NT2/D1 (cell line): ENCODE data around the gene TEX30.

Source experiments
- SUZ12 ChIP-seq: IDR thresholded peaks from 2 replicates; pipeline ENCODE4 v1.6.1; 2011; ENCODE audit not compliant: insufficient read length, insufficient read depth; ENCODE audit errors: extremely low read depth
- YY1 ChIP-seq: IDR thresholded peaks from 2 replicates; pipeline ENCODE4 v1.6.1; 2011; ENCODE audit not compliant: insufficient read length, insufficient read depth
- ZNF274 ChIP-seq: IDR thresholded peaks from 2 replicates; pipeline ENCODE4 v1.6.1; 2011; ENCODE audit warnings: mild to moderate bottlenecking, low read depth, low read length

DNA sequence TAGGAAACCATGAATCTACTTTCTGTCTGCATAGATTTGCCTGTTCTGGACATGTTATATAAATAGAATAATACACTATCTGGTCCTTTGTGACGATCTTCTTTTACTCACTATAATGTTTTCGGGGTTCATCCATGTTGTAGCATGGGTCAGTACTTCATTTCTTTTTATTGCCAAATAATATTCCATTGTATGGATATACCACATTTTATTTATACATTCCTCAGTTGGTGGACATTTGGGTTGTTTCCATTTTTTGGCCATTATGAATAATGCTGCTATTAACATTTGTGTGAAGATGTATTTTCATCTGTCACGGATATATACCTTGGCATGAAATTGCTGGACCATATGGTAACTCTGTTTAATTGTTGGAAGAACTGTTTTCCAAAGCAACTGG is 32.1 kb upstream of the TEX30 start:
- TF ChIP-seq YY1 (no peak), ZNF274 (no peak), SUZ12 (no peak)
